MCF 10A (cell line): ENCODE measurements around the gene PEX14. TPM values are rescaled to one million over a fixed set of nuclear protein-coding genes. Genes with fewer than 3 reads are reported as not detected.

ENCODE experiments used
- BruUV-seq: library from RNA; stranded (reverse); fragments of 400-500 nt; replicated peaks from 2 replicates; lab custom pipeline; 2021; lab: Mats Ljungman, UMichigan
- CTCF ChIA-PET: fragments of 300-600 bp; sonication (Branson Sonifier 250); formaldehyde crosslinking; extraction: SDS; loops from one replicate; lab custom pipeline; 2021; ENCODE audit warnings: antibody characterized with exemption, inconsistent platforms; lab: Yijun Ruan, JAX
- POLR2A ChIA-PET: fragments of 300-600, 350-650 bp; sonication (Branson Sonifier 250); formaldehyde crosslinking; extraction: SDS; loops from one replicate; lab custom pipeline; 2020; ENCODE audit warnings: antibody characterized with exemption, inconsistent platforms; lab: Yijun Ruan, JAX
- DNase-seq: peaks from one replicate; pipeline ENCODE4 v3.0.0-alpha.2; 2018; ENCODE audit not compliant: unreplicated experiment
- H3K27ac Mint-ChIP-seq: one replicate; pipeline ENCODE4 v1.8.0; 2022; ENCODE audit warnings: mild to moderate bottlenecking, low read depth, mixed read lengths; ENCODE audit not compliant: unreplicated experiment
- H3K27me3 Mint-ChIP-seq: one replicate; pipeline ENCODE4 v1.8.0; 2022; ENCODE audit warnings: mixed read lengths; ENCODE audit not compliant: insufficient read depth, unreplicated experiment
- H3K36me3 Mint-ChIP-seq: one replicate; pipeline ENCODE4 v1.8.0; 2022; ENCODE audit warnings: mild to moderate bottlenecking, moderate library complexity, mixed read lengths; ENCODE audit not compliant: insufficient read depth, unreplicated experiment
- H3K4me1 Mint-ChIP-seq: one replicate; pipeline ENCODE4 v1.8.0; 2022; ENCODE audit warnings: mixed read lengths; ENCODE audit not compliant: insufficient read depth, unreplicated experiment
- H3K4me3 Mint-ChIP-seq: one replicate; pipeline ENCODE4 v1.8.0; 2022; ENCODE audit warnings: mild to moderate bottlenecking, moderate library complexity, mixed read lengths; ENCODE audit not compliant: unreplicated experiment
- H3K9me3 Mint-ChIP-seq: one replicate; pipeline ENCODE4 v1.8.0; 2022; ENCODE audit warnings: mixed read lengths; ENCODE audit not compliant: unreplicated experiment
- intact Hi-C: fragments of 100-400 bp; cut with micrococcal nuclease; formaldehyde crosslinking; loops from 2 replicates; pipeline ENCODE4 v1.14.1; 2022
- total RNA-seq: library from RNA; stranded (reverse); gene quantifications from 2 replicates; pipeline ENCODE4 v1.2.3, GENCODE V29; 2022
- TF ChIP-seq, protein P1 (sequence below): fragments of 200-600 bp; IDR thresholded peaks from one replicate; pipeline ENCODE4 v1.8.0; 2022; ENCODE audit warnings: antibody characterized with exemption, mild to moderate bottlenecking; ENCODE audit not compliant: unreplicated experiment

Gene PEX14
- total RNA-seq, 1 experiment from 2014 or later, result 22.2 TPM

DNA sequence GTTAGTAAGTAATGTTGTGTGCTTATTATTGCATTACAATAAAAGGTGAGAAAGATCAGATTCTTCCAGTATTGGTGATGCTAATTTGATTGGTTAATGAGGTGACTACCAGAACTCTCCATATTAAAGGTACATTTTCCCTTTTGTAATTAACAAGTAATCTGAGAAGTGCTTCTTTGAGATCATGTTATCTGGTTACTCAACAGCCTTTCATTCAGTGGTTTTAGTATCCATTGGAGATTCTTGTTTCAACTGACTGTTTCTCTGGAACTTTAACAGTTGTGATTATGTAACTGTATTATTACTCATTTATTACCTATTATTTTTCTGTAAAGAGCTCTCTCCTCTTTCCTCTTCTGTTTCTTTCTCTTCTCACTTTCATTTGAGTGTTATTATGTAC lies 86.7 kb downstream of the PEX14 start:
- Mint-ChIP-seq H3K27me3 (no peaks in the 10 kb centered on the region), H3K36me3 (peaks cover 9% of the 10 kb centered on the region), H3K9me3 (peaks cover 9% of the 10 kb centered on the region), H3K4me1 (peaks cover 17% of the 10 kb centered on the region), H3K4me3 (no peak overlapping the region), H3K27ac (no peak overlapping the region)
- peak; percentile 39 for DNase-seq
- POLR2A ChIA-PET, result interaction anchor here (1.2 kb wide), 1 partner anchor 38 kb away, joined by 4 read pairs; no protein-coding TSS in a partner anchor
- BruUV-seq, result no TSS peak
- intact Hi-C loops, result no loop called here
- TF ChIP-seq, protein P1, sequence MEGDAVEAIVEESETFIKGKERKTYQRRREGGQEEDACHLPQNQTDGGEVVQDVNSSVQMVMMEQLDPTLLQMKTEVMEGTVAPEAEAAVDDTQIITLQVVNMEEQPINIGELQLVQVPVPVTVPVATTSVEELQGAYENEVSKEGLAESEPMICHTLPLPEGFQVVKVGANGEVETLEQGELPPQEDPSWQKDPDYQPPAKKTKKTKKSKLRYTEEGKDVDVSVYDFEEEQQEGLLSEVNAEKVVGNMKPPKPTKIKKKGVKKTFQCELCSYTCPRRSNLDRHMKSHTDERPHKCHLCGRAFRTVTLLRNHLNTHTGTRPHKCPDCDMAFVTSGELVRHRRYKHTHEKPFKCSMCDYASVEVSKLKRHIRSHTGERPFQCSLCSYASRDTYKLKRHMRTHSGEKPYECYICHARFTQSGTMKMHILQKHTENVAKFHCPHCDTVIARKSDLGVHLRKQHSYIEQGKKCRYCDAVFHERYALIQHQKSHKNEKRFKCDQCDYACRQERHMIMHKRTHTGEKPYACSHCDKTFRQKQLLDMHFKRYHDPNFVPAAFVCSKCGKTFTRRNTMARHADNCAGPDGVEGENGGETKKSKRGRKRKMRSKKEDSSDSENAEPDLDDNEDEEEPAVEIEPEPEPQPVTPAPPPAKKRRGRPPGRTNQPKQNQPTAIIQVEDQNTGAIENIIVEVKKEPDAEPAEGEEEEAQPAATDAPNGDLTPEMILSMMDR, result no peak
- CTCF ChIA-PET, result no interaction called here

DNA sequence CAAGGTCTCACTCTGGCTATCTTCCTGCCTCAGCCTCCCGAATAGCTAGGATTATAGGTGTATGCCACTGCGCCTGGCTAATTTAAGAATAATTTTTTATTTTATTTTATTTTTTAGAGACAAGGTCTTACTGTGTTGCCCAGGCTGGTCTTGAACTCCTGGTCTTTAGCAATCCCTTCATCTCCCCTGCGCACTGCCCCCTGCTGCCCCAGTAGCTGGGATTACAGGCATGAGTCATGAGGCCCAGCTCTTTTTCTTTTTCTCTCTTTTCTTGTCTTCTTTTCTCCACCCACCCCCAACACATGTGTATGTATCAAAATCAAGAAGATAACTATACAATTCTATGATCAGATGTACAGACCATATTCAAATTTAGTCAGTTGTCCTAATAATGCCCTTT lies 87.2 kb downstream of the PEX14 start:
- no peak for DNase-seq
- no peaks in the 10 kb centered on the region for H3K27me3 Mint-ChIP-seq
- ChIA-PET CTCF (interaction anchor here (0.7 kb wide), 1 partner anchor 348 kb away, joined by 4 read pairs; no protein-coding TSS in a partner anchor), POLR2A (interaction anchor here (1.2 kb wide), 1 partner anchor 38 kb away, joined by 4 read pairs; no protein-coding TSS in a partner anchor)
- H3K27ac Mint-ChIP-seq, result no peak overlapping the region
- intact Hi-C loops, result no loop called here
- peaks cover 9% of the 10 kb centered on the region for H3K9me3 Mint-ChIP-seq
- BruUV-seq, result no TSS peak
- TF ChIP-seq, protein P1, result peak; percentile 7
- no peak overlapping the region for H3K4me3 Mint-ChIP-seq
- peaks cover 9% of the 10 kb centered on the region for H3K36me3 Mint-ChIP-seq
- peaks cover 17% of the 10 kb centered on the region for H3K4me1 Mint-ChIP-seq

- POLR2A ChIA-PET, result interaction anchor here (1.0 kb wide), 2 partner anchors 12 to 35 kb away, joined by 5 to 6 read pairs; no protein-coding TSS in a partner anchor
- Mint-ChIP-seq H3K9me3 (peaks cover 9% of the 10 kb centered on the region), H3K4me3 (no peak overlapping the region), H3K27me3 (no peaks in the 10 kb centered on the region), H3K4me1 (peaks cover 17% of the 10 kb centered on the region), H3K36me3 (peaks cover 9% of the 10 kb centered on the region), H3K27ac (no peak overlapping the region)
- intact Hi-C loops, result no loop called here
- CTCF ChIA-PET, result interaction anchor here (1.0 kb wide), 1 partner anchor 57 kb away, joined by 3 read pairs; no protein-coding TSS in a partner anchor
- TF ChIP-seq, protein P1, result no peak
- DNase-seq, result no peak
- BruUV-seq, result no TSS peak
Measured at GRCh38 chr1:10564063-10564462, 89.3 kb downstream of the PEX14 start.

- POLR2A ChIA-PET, result no interaction called here
- peaks cover 4% of the 10 kb centered on the region for H3K4me1 Mint-ChIP-seq
- no peaks in the 10 kb centered on the region for H3K27me3 Mint-ChIP-seq
- intact Hi-C loops, result no loop called here
- H3K36me3 Mint-ChIP-seq, result peaks cover 2% of the 10 kb centered on the region
- no TSS peak for BruUV-seq
- H3K4me3 Mint-ChIP-seq, result no peak overlapping the region
- CTCF ChIA-PET, result no interaction called here
- TF ChIP-seq, protein P1, result no peak
- no peak overlapping the region for H3K27ac Mint-ChIP-seq
- no peaks in the 10 kb centered on the region for H3K9me3 Mint-ChIP-seq
- DNase-seq, result no peak
Measured at GRCh38 chr1:10569531-10569930, 94.8 kb downstream of the PEX14 start.
